Subcutaneous preadipocyte (primary cell): ENCODE measurements around the gene TNNI2. TPM values are rescaled to one million over a fixed set of nuclear protein-coding genes. Genes with fewer than 3 reads are reported as not detected.

Source experiments
- small RNA-seq: library from RNA; depleted of rRNA; stranded (forward); fragments of <200 nt; gene quantifications from one replicate; pipeline ENCODE3, GENCODE V24; 2012
- total RNA-seq: library from RNA; depleted of rRNA; stranded (reverse); fragments of >200 nt; gene quantifications from 2 replicates; pipeline ENCODE4 v1.2.3, GENCODE V29; 2012

The TNNI2 gene
- total RNA-seq = not detected in 2 replicates

GRCh38 chr11:1838426-1839144 is at the start of gene TNNI2:
Gene TNNI2, plus strand, starts transcription at chr11:1838981. Its CDS starts 716 bp downstream, at chr11:1839697.

GRCh38 chr11:1834779-1835670 is 3.8 kb upstream of the TNNI2 start, which contains the start of gene SYT8:
Gene SYT8, plus strand, starts transcription at chr11:1834990. Its CDS starts 116 bp downstream, at chr11:1835106.

GRCh38 chr11:1852877-1853276 is 14.1 kb downstream of the TNNI2 start, which contains the start of gene LSP1:
Gene LSP1, plus strand, starts transcription at chr11:1853084. Its CDS starts 61 bp downstream, at chr11:1853145.

Small RNAs within 50 kb of the gene (small RNA-seq; reads per million reads assigned to genes)
- gene AC051649.1 (not detected), gene MIR4298 (not detected)

Other genes with a start within 250 kb of the TNNI2 start
- not detected in 2 replicates for gene KRTAP5-2, start 240.7 kb upstream of the TNNI2 start, total RNA-seq
- not detected in 2 replicates for gene KRTAP5-3, start 230.5 kb upstream of the TNNI2 start, total RNA-seq
- not detected in 2 replicates for gene KRTAP5-4, start 216.8 kb upstream of the TNNI2 start, total RNA-seq
- gene KRTAP5-5, start 209.2 kb upstream of the TNNI2 start, total RNA-seq = not detected in 2 replicates
- not detected in 2 replicates for gene KRTAP5-6, start 141.8 kb upstream of the TNNI2 start, total RNA-seq
- 0.73 and 2.2 TPM in 2 replicates for gene IFITM10, start 88.4 kb upstream of the TNNI2 start, total RNA-seq
- gene CTSD, start 75.1 kb upstream of the TNNI2 start, total RNA-seq = 138 TPM in 2 replicates
- gene SYT8, start 4.0 kb upstream of the TNNI2 start, total RNA-seq = not detected in 2 replicates
- 94.2 and 131 TPM in 2 replicates for gene LSP1, start 14.1 kb downstream of the TNNI2 start, total RNA-seq
- gene PRR33, start 52.9 kb downstream of the TNNI2 start, total RNA-seq = not detected in 2 replicates
- gene TNNT3, start 80.7 kb downstream of the TNNI2 start, total RNA-seq = 0.37 TPM in 1 of 2 replicates, not detected in the other
- 106 and 132 TPM in 2 replicates for gene MRPL23, start 108.4 kb downstream of the TNNI2 start, total RNA-seq
- gene H19, start 158.9 kb downstream of the TNNI2 start, total RNA-seq = 3.1 and 40.4 TPM in 2 replicates